Type B pancreatic cell (in vitro differentiated cells): ENCODE data around the gene NGEF. TPM values are rescaled to one million over a fixed set of nuclear protein-coding genes. Genes with fewer than 3 reads are reported as not detected.

ENCODE experiments used
- DNase-seq: peaks from one replicate; pipeline ENCODE4 v3.0.0; 2021; ENCODE audit warnings: mixed read lengths; ENCODE audit not compliant: unreplicated experiment; ENCODE audit errors: extremely low spot score
- H3K27ac Mint-ChIP-seq: 2 replicates; pipeline ENCODE4 v1.8.0; 2021; ENCODE audit warnings: mild to moderate bottlenecking, mixed read lengths
- H3K27me3 Mint-ChIP-seq: 2 replicates; pipeline ENCODE4 v1.8.0; 2021; ENCODE audit warnings: mixed read lengths
- H3K36me3 Mint-ChIP-seq: 2 replicates; pipeline ENCODE4 v1.8.0; 2021; ENCODE audit warnings: mixed read lengths
- H3K4me1 Mint-ChIP-seq: one replicate; pipeline ENCODE4 v1.8.0; 2021; ENCODE audit warnings: mixed read lengths; ENCODE audit not compliant: unreplicated experiment
- H3K4me3 Mint-ChIP-seq: 2 replicates; pipeline ENCODE4 v1.8.0; 2021; ENCODE audit warnings: mild to moderate bottlenecking, mixed read lengths
- H3K9me3 Mint-ChIP-seq: 2 replicates; pipeline ENCODE4 v1.8.0; 2021; ENCODE audit warnings: mixed read lengths
- total RNA-seq: library from RNA; stranded (reverse); gene quantifications from 2 replicates; pipeline ENCODE4 v1.2.1, GENCODE V29; 2021; ENCODE audit warnings: low replicate concordance
- TF ChIP-seq, protein P1 (sequence below): fragments of 200-600 bp; sonication (generic); conservative IDR thresholded peaks from 2 replicates; pipeline ENCODE4 v1.5.0; 2021; ENCODE audit warnings: antibody characterized with exemption, mild to moderate bottlenecking

NGEF gene
- total RNA-seq, 1 donor from 2014 or later: 20.7 TPM

GRCh38 chr2:233010569-233011267 is 2.3 kb downstream of the NGEF start:
- Mint-ChIP-seq H3K36me3 (no peaks in the 10 kb centered on the region), H3K4me3 (no peak overlapping the region), H3K27me3 (peaks cover 4% of the 10 kb centered on the region), H3K27ac (no peak overlapping the region), H3K9me3 (no peaks in the 10 kb centered on the region), H3K4me1 (no peaks in the 10 kb centered on the region)
- peak; percentile 37 for DNase-seq
- TF ChIP-seq, protein P1, sequence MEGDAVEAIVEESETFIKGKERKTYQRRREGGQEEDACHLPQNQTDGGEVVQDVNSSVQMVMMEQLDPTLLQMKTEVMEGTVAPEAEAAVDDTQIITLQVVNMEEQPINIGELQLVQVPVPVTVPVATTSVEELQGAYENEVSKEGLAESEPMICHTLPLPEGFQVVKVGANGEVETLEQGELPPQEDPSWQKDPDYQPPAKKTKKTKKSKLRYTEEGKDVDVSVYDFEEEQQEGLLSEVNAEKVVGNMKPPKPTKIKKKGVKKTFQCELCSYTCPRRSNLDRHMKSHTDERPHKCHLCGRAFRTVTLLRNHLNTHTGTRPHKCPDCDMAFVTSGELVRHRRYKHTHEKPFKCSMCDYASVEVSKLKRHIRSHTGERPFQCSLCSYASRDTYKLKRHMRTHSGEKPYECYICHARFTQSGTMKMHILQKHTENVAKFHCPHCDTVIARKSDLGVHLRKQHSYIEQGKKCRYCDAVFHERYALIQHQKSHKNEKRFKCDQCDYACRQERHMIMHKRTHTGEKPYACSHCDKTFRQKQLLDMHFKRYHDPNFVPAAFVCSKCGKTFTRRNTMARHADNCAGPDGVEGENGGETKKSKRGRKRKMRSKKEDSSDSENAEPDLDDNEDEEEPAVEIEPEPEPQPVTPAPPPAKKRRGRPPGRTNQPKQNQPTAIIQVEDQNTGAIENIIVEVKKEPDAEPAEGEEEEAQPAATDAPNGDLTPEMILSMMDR: no peak

GRCh38 chr2:233009661-233010060 is 3.4 kb downstream of the NGEF start:
- peak; percentile 24 for DNase-seq
- no peak overlapping the region for H3K4me3 Mint-ChIP-seq
- TF ChIP-seq, protein P1: no peak
- peaks cover 7% of the 10 kb centered on the region for H3K27me3 Mint-ChIP-seq
- H3K36me3 Mint-ChIP-seq: no peaks in the 10 kb centered on the region
- no peaks in the 10 kb centered on the region for H3K4me1 Mint-ChIP-seq
- no peak overlapping the region for H3K27ac Mint-ChIP-seq
- no peaks in the 10 kb centered on the region for H3K9me3 Mint-ChIP-seq

GRCh38 chr2:233007739-233008138 is 5.3 kb downstream of the NGEF start:
- Mint-ChIP-seq H3K36me3 (no peaks in the 10 kb centered on the region), H3K9me3 (no peaks in the 10 kb centered on the region), H3K27ac (no peak overlapping the region), H3K27me3 (peaks cover 10% of the 10 kb centered on the region), H3K4me3 (no peak overlapping the region), H3K4me1 (no peaks in the 10 kb centered on the region)
- DNase-seq: peak; percentile 2
- TF ChIP-seq, protein P1: no peak

- no peak overlapping the region for H3K4me3 Mint-ChIP-seq
- TF ChIP-seq, protein P1: no peak
- no peaks in the 10 kb centered on the region for H3K9me3 Mint-ChIP-seq
- H3K27ac Mint-ChIP-seq: no peak overlapping the region
- no peaks in the 10 kb centered on the region for H3K4me1 Mint-ChIP-seq
- H3K27me3 Mint-ChIP-seq: peaks cover 10% of the 10 kb centered on the region
- no peaks in the 10 kb centered on the region for H3K36me3 Mint-ChIP-seq
- DNase-seq: peak; percentile 6
These were observed 5.8 kb downstream of the NGEF start for GRCh38 chr2:233007270-233007669.

- Mint-ChIP-seq H3K9me3 (no peaks in the 10 kb centered on the region), H3K36me3 (no peaks in the 10 kb centered on the region), H3K27ac (no peak overlapping the region), H3K27me3 (peaks cover 10% of the 10 kb centered on the region), H3K4me1 (no peaks in the 10 kb centered on the region), H3K4me3 (no peak overlapping the region)
- peak; percentile 20 for DNase-seq
- TF ChIP-seq, protein P1: no peak
These were observed 6.4 kb downstream of the NGEF start for GRCh38 chr2:233006648-233007047.

- Mint-ChIP-seq H3K4me1 (no peaks in the 10 kb centered on the region), H3K27ac (no peak overlapping the region), H3K9me3 (no peaks in the 10 kb centered on the region), H3K27me3 (peaks cover 10% of the 10 kb centered on the region), H3K4me3 (no peak overlapping the region), H3K36me3 (no peaks in the 10 kb centered on the region)
- TF ChIP-seq, protein P1: no peak
- peak; percentile 48 for DNase-seq
These were observed 8.0 kb downstream of the NGEF start for GRCh38 chr2:233005096-233005495.
